H7 (cell line): ENCODE measurements around the gene NUMB. TPM values are rescaled to one million over a fixed set of nuclear protein-coding genes. Genes with fewer than 3 reads are reported as not detected.

Experiments used
- DNase-seq: peaks from one replicate; pipeline ENCODE4 v3.0.0; 2012
- H3K27me3 ChIP-seq: 2 replicates; pipeline ENCODE4 v1.6.0; 2011; ENCODE audit warnings: mild to moderate bottlenecking, low read length; ENCODE audit not compliant: control insufficient read depth, insufficient read depth
- H3K36me3 ChIP-seq: replicated peaks from 2 replicates; pipeline ENCODE4 v1.5.1; 2011; ENCODE audit warnings: low read length; ENCODE audit not compliant: control insufficient read depth, insufficient read depth
- H3K4me3 ChIP-seq: 2 replicates; pipeline ENCODE4 v1.5.1; 2011; ENCODE audit warnings: low read depth, mild to moderate bottlenecking, control low read depth, low read length, moderate library complexity; ENCODE audit not compliant: insufficient read depth
- total RNA-seq: library from RNA; depleted of rRNA; stranded (reverse); fragments of >200 nt; shearing (Covaris generic); gene quantifications from 2 replicates; pipeline ENCODE4 v1.2.3, GENCODE V29; 2014; rRNA removed

Gene NUMB
- total RNA-seq, result 15.3 and 18.1 TPM in 2 replicates

DNA sequence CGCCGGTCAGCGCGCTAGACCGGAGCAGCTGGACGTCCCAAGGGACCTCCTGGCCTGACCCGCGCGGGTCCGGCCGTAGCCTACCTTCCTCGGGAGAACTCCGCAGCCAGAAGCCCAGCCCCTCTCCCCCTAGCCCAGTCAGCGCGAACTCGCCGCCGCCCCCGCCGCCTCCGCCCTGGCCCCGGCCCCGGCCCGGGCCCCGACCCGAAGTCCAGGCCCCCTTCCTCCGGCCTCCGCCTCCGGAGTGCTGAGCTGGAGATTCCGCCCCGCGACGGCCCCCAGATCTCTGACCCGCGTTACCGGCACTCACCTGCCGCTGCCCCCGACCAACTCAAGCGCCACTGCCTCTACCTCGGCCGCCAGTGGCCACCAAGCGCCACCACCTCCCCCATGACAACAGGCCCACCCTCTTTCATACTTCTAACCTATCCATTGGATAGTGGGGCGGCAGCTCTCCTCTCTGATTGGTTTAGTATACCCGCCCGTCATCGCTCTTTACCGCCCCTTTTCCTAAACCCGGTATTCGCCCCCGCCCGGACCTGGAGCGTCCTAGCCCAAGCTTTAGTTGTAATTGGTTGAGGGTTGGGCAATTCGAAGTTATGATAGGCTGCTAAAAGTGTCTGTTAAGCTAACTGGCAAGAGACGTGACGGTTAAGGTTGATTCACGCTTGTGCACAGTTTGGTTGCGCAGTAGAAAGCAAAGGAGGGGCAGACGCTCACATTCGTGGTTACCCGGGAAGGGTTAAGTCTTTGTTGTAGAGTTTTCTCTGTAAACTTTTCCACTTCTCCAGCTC, at the start of gene NUMB:
Gene NUMB (minus strand): TSS at position 364 of the 794 bp plus-strand sequence. CDS start 102,795 bp downstream, outside the sequence.
- H3K4me3 ChIP-seq, result peak within 1 kb of the TSS; percentile 78
- DNase-seq, result peak; percentile 96
- H3K36me3 ChIP-seq, result no peaks in the 10 kb centered on the region
- H3K27me3 ChIP-seq, result no peaks in the 10 kb centered on the region

DNA sequence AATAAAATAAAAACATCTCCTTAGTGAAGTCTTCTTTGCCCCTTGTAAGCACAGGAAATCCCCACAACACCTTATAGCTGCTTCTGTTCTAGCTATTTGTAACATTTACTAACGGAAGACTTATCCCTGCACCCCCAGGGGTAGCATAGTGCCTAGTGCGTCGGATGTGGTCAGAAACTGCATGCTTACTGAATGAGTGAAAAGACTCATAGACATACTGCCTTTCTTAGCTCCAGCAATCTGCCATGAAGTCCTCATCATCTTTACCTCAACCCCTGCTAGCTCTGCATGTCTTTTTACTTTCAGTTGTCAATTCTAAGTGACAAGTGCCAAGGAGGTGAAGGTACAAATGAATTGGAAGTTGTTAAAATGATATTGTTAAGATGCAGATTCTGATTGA, 45.3 kb upstream of the NUMB start:
- DNase-seq, result no peak
- Histone ChIP-seq H3K36me3 (peaks cover 2% of the 10 kb centered on the region), H3K27me3 (no peaks in the 10 kb centered on the region), H3K4me3 (no peak overlapping the region)

DNA sequence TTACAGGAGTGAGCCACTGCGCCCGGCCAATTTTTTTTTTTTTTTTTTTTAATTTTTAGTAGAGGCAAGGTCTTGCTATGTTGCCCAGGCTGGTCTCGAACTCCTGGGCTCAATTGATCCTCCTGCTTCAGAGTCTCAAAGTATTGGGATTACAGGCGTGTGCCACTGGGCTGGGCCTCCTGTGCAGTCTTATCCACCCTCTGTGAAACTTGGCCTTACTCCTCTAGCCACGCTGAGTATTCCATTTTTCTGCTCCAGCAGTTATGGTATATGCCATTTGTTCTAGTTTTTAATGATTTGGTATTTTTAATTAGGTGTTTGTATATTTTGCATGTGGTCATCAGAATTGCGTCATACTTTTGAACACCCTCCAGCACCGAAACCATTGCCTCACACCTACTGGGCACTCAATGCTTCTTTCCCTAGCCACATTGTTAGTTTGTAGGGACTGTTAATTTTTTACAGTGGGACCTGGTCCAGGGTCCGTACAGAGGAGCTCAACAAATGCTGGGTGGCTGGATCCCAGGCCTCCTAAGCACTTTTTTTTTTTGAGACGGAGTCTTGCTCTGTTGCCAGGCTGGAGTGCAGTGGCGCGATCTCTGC, 43.8 kb upstream of the NUMB start:
- H3K36me3 ChIP-seq, result peaks cover 2% of the 10 kb centered on the region
- no peaks in the 10 kb centered on the region for H3K27me3 ChIP-seq
- H3K4me3 ChIP-seq, result no peak overlapping the region
- no peak for DNase-seq

DNA sequence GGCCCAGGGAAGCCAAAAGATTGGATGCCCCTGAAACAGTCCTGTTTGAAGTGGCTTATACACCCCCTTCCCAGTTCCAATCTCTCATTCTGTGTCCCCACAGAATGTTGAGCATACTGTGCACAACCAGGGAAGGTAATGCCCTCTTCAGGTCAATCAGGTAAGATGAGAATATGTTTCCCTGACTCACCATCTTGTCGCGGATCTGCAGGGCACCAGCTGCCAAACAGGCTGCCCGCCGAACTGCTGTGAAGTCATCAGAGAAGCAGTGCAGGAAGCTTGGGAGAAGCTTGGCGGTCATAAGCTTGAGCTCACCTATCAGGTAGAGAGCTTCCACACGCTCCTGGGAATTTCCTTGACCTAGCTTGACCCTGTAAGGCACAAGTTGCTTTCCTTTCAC, 42.0 kb upstream of the NUMB start:
- no peaks in the 10 kb centered on the region for H3K27me3 ChIP-seq
- DNase-seq, result no peak

DNA sequence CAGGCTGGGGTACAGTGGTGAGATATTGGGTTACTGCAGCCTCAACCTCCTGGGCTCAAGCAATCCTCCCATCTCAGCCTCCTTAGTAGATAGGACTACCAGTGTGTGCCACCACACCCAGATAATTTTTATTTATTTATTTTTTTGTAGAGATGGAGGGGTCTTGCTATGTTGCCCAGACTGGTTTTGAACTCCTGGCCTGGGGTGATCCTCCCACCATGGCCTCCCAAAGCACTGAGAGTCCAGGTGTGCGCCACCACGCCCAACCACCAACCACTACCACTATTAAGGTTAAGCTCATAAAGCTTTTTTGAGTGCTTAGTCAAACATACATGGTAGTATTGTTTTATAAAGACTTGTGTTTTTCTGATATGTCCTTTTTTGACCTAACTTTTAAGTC, 36.2 kb upstream of the NUMB start:
- peaks cover 6% of the 10 kb centered on the region for H3K36me3 ChIP-seq
- no peak for DNase-seq
- H3K27me3 ChIP-seq, result peaks cover 6% of the 10 kb centered on the region
- H3K4me3 ChIP-seq, result no peak overlapping the region

More for the DNA sequence above, 42.0 kb upstream of the NUMB start:
- Histone ChIP-seq H3K4me3 (no peak overlapping the region), H3K36me3 (peaks cover 2% of the 10 kb centered on the region)

DNA sequence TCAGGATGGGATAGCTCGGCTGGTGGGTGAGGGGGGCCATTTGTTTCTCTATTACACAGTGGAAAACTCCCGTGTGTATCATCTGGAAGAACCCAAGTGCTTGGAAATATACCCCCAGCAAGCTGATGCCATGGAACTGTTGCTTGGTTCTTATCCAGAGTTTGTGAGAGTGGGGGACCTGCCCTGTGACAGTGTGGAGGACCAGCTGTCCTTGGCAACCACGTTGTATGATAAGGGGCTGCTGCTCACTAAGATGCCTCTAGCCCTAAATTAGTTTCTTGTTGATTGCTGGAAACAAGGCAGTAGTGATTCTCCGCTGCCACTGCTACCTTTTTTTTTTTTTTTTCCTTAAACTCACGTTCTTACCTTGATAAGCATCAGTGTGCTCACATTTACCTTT, 34.3 kb upstream of the NUMB start:
- peaks cover 6% of the 10 kb centered on the region for H3K36me3 ChIP-seq
- DNase-seq, result no peak
- H3K4me3 ChIP-seq, result peak overlapping the region; percentile 15; the same call in 1 of the 2 replicates
- H3K27me3 ChIP-seq, result peaks cover 6% of the 10 kb centered on the region

DNA sequence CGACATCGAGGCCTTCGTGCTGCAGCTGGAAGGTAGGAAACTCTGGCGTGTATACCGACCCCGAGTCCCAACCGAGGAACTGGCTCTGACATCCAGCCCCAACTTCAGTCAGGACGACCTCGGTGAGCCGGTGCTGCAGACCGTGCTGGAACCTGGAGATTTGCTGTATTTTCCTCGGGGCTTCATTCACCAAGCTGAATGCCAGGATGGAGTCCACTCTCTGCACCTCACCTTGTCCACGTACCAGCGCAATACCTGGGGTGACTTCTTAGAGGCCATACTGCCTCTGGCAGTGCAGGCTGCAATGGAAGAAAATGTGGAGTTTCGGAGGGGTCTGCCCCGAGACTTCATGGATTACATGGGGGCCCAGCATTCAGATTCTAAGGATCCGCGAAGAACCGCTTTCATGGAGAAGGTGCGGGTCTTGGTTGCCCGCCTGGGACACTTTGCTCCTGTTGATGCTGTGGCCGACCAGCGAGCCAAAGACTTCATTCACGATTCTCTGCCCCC, 33.8 kb upstream of the NUMB start:
- Histone ChIP-seq H3K27me3 (peaks cover 6% of the 10 kb centered on the region), H3K36me3 (peaks cover 6% of the 10 kb centered on the region), H3K4me3 (peak overlapping the region; percentile 78)
- no peak for DNase-seq

DNA sequence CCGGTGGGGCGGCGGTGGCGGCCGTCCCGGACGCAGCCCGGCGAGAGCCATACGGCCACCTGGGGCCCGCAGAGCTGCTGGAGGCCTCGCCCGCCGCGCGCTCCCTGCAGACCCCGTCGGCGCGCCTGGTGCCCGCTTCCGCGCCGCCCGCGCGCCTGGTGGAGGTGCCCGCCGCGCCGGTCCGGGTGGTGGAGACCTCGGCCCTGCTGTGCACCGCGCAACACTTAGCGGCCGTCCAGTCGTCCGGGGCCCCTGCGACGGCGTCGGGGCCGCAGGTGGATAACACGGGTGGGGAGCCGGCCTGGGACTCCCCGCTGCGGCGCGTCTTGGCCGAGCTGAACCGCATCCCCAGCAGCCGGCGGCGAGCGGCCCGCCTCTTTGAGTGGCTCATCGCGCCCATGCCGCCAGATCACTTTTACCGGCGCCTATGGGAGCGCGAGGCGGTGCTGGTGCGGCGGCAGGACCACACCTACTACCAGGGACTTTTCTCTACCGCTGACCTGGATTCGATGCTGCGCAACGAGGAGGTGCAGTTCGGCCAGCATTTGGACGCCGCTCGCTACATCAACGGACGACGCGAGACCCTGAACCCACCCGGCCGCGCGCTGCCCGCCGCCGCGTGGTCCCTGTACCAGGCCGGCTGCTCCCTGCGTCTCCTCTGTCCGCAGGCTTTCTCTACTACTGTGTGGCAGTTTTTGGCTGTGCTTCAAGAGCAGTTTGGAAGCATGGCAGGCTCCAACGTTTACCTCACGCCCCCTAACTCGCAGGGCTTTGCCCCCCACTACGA, 33.1 kb upstream of the NUMB start:
- Histone ChIP-seq H3K27me3 (peaks cover 6% of the 10 kb centered on the region), H3K36me3 (peaks cover 6% of the 10 kb centered on the region)
- DNase-seq, result peak; percentile 85

DNA sequence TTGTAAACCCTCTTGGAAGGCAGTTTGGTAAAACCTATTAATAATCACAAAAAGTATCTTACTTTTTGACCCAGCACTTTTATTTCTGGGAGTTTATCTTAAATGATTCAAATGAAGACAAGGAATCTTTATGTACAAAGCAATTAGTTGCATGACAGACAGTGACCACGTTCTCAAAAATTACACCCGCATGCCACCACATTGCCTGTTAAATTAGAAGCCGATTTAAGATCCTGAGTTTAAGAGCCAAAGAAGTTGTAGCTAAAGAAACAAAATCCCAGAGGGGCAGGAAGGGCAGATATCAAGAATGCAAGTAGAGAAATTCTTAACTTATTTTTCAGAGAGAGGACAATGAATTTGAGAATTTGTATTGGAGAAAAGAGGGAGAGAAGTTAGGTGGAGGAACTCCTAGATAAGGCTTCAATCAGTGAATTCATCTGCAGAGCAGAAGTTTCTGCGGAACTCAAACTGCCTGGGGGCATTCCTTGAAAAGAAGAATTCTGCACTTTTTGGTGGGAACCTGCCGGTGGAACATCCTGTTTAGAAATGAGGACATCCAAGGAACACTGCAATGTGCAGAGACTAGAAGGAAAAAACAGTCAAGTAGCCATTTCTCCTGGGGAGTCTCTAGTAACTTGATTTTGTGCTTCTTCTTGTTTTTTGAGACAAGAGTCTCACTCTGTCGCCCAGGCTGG, 31.3 kb upstream of the NUMB start:
- no peak overlapping the region for H3K4me3 ChIP-seq
- peaks cover 6% of the 10 kb centered on the region for H3K27me3 ChIP-seq
- DNase-seq, result no peak
- H3K36me3 ChIP-seq, result peaks cover 5% of the 10 kb centered on the region

More for the DNA sequence above, 33.1 kb upstream of the NUMB start:
- peak overlapping the region; percentile 78 for H3K4me3 ChIP-seq

DNA sequence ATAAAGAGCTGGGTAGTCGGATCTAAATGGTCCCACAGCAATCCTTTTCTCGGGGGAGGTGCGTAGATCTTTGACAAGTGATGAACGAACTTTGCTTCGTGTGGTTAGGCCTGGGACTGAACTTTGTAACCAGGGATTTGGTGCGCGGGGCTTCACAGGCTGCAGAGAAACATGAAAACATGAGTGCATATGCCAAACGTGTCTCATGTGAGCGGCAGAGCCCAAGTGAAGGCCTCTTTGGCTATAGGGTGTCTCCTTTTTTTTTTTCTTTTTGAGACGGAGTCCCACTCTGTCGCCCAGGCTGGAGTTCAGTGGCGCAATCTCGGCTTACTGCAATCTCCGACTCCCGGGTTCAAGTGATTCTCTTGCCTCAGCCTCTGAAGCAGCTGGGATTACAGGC, 20.3 kb upstream of the NUMB start:
- no peak for DNase-seq
- Histone ChIP-seq H3K27me3 (no peaks in the 10 kb centered on the region), H3K4me3 (no peak overlapping the region), H3K36me3 (no peaks in the 10 kb centered on the region)

DNA sequence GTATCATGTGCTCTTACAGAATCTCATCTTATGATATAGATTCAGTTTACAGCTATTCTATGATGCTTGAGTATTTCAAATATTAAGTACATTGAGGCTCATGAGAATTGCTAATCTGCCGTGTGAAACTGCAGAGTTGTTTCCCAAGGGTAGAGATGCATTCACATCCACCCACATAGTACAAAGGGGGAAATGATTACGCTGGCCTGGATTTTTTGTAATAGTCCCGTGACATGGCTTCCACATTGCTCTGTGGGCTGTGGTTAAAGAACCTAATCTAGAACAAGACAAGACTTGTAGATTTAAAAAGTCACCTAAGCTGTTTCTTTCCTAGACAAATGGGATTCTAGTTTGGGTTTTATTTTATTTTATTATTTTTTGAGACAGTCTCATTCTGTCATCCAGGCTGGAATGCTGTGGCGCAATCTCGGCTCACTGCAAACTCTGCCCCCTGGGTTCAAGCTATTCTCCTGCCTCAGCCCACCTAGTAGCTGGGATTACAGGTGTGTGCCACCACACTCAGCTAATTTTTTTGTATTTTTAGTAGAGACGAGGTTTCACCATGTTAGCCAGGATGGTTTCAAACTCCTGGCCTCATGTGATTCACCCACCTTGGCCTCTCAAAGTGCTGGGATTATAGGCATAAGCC, 19.4 kb upstream of the NUMB start:
- no peaks in the 10 kb centered on the region for H3K27me3 ChIP-seq
- no peak for DNase-seq
- no peaks in the 10 kb centered on the region for H3K36me3 ChIP-seq
- H3K4me3 ChIP-seq, result no peak overlapping the region

DNA sequence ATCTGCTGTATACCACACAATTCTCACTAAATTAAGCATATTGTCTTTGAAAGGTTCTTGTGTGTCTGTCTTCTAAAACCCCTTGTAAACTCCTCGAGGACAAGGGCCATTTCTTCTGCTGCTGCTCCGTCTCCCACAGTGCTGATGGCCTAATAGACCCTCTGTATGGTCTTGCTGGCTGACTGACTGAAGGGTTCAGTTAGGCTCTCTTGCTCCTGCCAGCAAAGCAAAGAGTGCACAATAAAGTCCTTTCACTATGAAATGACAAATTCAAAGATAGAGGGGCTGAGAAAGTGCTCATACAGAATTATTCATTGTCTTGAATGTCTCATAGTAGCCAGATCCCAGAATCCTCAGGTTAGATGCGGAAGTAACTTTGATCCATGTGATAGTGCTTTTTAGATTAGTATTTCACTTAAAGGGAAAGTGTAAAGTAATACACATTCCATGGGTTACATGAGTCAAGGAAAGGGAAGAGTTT, 18.1 kb upstream of the NUMB start:
- no peak for DNase-seq
- Histone ChIP-seq H3K27me3 (no peaks in the 10 kb centered on the region), H3K4me3 (no peak overlapping the region), H3K36me3 (no peaks in the 10 kb centered on the region)

DNA sequence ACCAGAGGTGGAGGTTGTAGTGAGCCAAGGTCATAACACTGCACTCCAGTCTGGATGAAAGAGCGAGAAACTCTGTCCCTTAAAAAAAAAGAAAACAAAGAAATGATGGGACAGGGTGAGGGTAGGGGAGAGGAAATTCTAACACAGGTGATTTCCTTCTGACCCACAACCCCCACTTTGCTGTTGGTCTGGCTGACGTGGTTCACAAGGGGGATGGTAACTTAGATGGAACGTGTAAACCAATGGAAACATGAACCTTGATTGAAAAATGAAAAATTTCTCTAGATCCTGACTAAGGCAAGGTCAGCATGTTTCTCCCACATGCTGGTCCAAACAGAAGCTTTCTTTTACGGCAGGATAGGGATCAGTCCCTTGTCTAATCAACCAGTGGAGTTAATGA, 16.6 kb upstream of the NUMB start:
- no peaks in the 10 kb centered on the region for H3K27me3 ChIP-seq
- H3K36me3 ChIP-seq, result no peaks in the 10 kb centered on the region
- H3K4me3 ChIP-seq, result no peak overlapping the region
- DNase-seq, result no peak
